Tibial nerve (tissue), 4 donors: ENCODE results near the gene MAB21L4. TPM values are rescaled to one million over a fixed set of nuclear protein-coding genes. Genes with fewer than 3 reads are reported as not detected.

Experiments
- DNase-seq, 2 donors: peaks; one replicate each; pipeline ENCODE4 v3.0.0-alpha.2; 2019; ENCODE audit warnings: low spot score in 2 of 2
- H3K27ac ChIP-seq, 4 donors: fragments of 200-600 bp; sonication (generic) in 3 of 4; one replicate each; pipeline ENCODE4 v1.5.1; 2017 to 2019; ENCODE audit warnings: mild to moderate bottlenecking in 1 of 4
- H3K27me3 ChIP-seq, 2 donors: fragments of 200-600 bp; sonication (generic) in 1 of 2; one replicate each; pipeline versions ENCODE4 v1.5.1 to v1.6.0; 2017 to 2019
- H3K36me3 ChIP-seq, 3 donors: fragments of 200-600 bp; sonication (generic); one replicate each; pipeline ENCODE4 v1.5.1; 2018 to 2019
- H3K4me1 ChIP-seq, 4 donors: fragments of 200-600 bp; sonication (generic) in 3 of 4; one replicate each; pipeline ENCODE4 v1.5.1; 2017 to 2019
- H3K4me3 ChIP-seq, 4 donors: fragments of 200-600 bp; sonication (generic) in 3 of 4; one replicate each; pipeline ENCODE4 v1.5.1; 2017 to 2019; ENCODE audit warnings: mild to moderate bottlenecking in 1 of 4, moderate library complexity in 1 of 4
- H3K9me3 ChIP-seq, 4 donors: fragments of 200-600 bp; sonication (generic) in 3 of 4; one replicate each; pipeline ENCODE4 v1.5.1; 2017 to 2019
- CTCF ChIP-seq, 5 experiments: fragments of 200-600 bp in 3 of 5; fragments of 450-650 bp in 2 of 5; sonication (generic) in 3 of 5; IDR thresholded peaks; one replicate each; pipeline ENCODE4 v1.5.1; 2016 to 2019; ENCODE audit warnings: antibody characterized with exemption in 5 of 5, mild to moderate bottlenecking in 3 of 5, moderate library complexity in 2 of 5
- EP300 ChIP-seq, 2 donors: sonication (generic); formaldehyde crosslinking; IDR thresholded peaks; one replicate each; pipeline ENCODE4 v1.6.1; 2017; ENCODE audit warnings: antibody characterized with exemption in 2 of 2, mild to moderate bottlenecking in 1 of 2
- POLR2A ChIP-seq, 2 donors: fragments of 450-650 bp; IDR thresholded peaks; one replicate each; pipeline ENCODE4 v1.6.1; 2017; ENCODE audit warnings: antibody characterized with exemption in 2 of 2, mild to moderate bottlenecking in 2 of 2, moderate library complexity in 2 of 2
- WGBS, 2 donors: methylation state at CpG; one replicate each; pipeline ENCODE4 v1.1.5; 2018; 5-methylcytosine and 5-hydroxymethylcytosine counted together
- total RNA-seq, 4 donors: library from RNA; depleted of rRNA; stranded (reverse); fragments of >200 nt; gene quantifications; one replicate each; pipeline ENCODE4 v1.1.0, GENCODE V29; 2016

MAB21L4 gene
- total RNA-seq, 4 donors from 2014 or later = not detected

- Histone ChIP-seq H3K27ac (no peak overlapping the region), H3K4me3 (no peak overlapping the region), H3K27me3 (no peaks in the 10 kb centered on the region), H3K36me3 (no peaks in the 10 kb centered on the region), H3K9me3 (no peaks in the 10 kb centered on the region), H3K4me1 (peaks cover 0 to 5% (median 0%) of the 10 kb centered on the region in 4 donors)
- 87 to 92% methylated on average over 18 to 21 of the region's 22 CpGs for WGBS, 2 donors
- TF ChIP-seq CTCF (IDR thresholded peaks at IDR 0.05) (no peak), EP300 (IDR thresholded peaks at IDR 0.05) (no peak), POLR2A (IDR thresholded peaks at IDR 0.05) (no peak)
- no peak for DNase-seq
Observed at GRCh38 chr2:240875228-240876034, 20.5 kb downstream of the MAB21L4 start.

DNA sequence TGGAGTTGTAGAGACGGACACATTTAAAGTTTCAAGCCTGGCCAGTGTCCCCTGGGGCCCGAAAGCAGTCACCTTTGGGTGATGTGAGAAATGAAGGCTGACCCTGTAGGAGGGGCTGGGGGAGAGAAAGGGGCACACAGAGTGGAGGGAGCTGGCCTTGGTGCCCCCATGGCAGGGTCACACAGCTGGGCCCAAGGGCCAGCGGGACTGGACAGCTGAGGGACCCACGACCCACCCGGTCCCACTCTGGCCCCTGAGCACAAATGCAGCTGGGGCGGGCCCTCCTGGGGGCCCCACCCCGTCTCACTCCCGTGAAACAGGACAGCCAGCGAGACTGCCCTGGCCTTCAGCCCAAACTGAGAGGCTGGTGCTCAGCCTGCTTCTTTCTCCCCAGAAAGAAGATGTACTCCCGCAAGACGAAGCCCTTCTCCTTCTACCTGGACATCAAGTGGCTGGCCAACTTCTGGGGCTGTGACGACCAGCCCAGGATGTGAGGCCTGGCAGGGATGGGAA is 21.2 kb downstream of the MAB21L4 start:
- Histone ChIP-seq H3K4me1 (peaks cover 0 to 5% (median 0%) of the 10 kb centered on the region in 4 donors), H3K4me3 (no peak overlapping the region), H3K27ac (no peak overlapping the region), H3K9me3 (no peaks in the 10 kb centered on the region), H3K36me3 (no peaks in the 10 kb centered on the region), H3K27me3 (no peaks in the 10 kb centered on the region)
- TF ChIP-seq EP300 (IDR thresholded peaks at IDR 0.05) (no peak), POLR2A (IDR thresholded peaks at IDR 0.05) (no peak), CTCF (IDR thresholded peaks at IDR 0.05) (no peak)
- WGBS, 2 donors = 78 to 84% methylated on average over 7 to 11 of the region's 12 CpGs
- no peak for DNase-seq

DNA sequence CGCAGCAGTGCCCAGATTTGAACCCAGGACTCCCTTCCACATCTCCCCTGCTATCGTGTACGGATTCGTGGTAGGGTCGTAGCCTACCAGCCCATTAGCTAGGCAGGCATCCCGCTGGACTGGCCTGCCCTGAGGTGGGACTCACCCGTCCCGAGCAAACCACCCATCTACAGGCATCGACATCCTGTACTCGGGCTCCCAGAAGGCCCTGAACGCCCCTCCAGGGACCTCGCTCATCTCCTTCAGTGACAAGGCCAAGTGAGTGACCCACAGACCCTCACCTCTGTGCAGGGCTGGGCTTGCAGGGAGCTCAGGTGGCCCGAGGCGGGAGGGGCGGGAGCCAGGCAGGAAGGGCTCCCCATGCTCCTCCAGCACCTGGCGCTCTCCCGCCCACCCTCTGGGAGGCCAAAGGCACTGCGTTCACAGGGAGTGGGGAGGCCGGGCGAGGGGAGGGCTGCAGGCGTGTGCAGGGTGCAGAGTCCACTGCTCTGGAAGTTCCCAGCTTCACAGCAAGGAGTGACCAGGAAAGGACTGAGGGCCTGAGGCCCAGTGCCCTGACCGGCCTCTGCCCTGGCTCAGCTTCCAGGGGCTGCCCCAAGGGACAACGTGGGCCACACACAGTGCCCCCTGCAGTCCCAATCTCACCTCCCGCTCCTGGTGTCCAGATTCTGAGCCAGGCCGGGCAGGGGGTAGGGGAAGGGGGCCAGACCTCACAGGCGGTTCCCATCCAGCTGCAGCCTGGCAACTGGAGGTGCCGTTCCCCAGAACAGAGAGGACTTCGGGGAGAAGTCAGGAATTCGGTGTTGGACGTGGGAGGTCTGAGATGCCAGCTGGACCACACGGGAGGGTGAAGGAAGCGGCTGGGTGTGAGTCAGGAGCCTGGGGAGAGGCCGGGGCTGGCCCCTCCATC is 21.9 kb downstream of the MAB21L4 start:
- DNase-seq = no peak
- Histone ChIP-seq H3K4me3 (no peak overlapping the region), H3K36me3 (no peaks in the 10 kb centered on the region), H3K9me3 (no peaks in the 10 kb centered on the region), H3K27ac (no peak overlapping the region), H3K4me1 (peaks cover 0 to 5% (median 0%) of the 10 kb centered on the region in 4 donors), H3K27me3 (no peaks in the 10 kb centered on the region)
- 63 to 66% methylated on average over 20 to 25 of the region's 33 CpGs for WGBS, 2 donors
- TF ChIP-seq CTCF (IDR thresholded peaks at IDR 0.05) = no peak
- TF ChIP-seq EP300 (IDR thresholded peaks at IDR 0.05) = no peak

GRCh38 chr2:240873098-240873788 is 22.7 kb downstream of the MAB21L4 start:
- Histone ChIP-seq H3K27ac (no peak overlapping the region), H3K9me3 (no peaks in the 10 kb centered on the region), H3K4me3 (no peak overlapping the region), H3K27me3 (no peaks in the 10 kb centered on the region), H3K4me1 (peaks cover 0 to 5% (median 0%) of the 10 kb centered on the region in 4 donors), H3K36me3 (no peaks in the 10 kb centered on the region)
- 79 to 85% methylated on average over 9 to 18 of the region's 21 CpGs for WGBS, 2 donors
- no peak for DNase-seq
- no peak for TF ChIP-seq EP300 (IDR thresholded peaks at IDR 0.05)
- TF ChIP-seq POLR2A (IDR thresholded peaks at IDR 0.05) = no peak
- TF ChIP-seq CTCF (IDR thresholded peaks at IDR 0.05) = no peak
